IPS DF 4.7 (cell line): ENCODE measurements around the gene ANKRD44.
"Not testable (repeated sequence)": the region's sequence is repeated elsewhere in the genome, so short reads cannot be mapped to it uniquely, and the experiment has no call there.

Source experiments
- DNase-seq: peaks from one replicate; pipeline ENCODE4 v3.0.0-alpha.2; 2013; ENCODE audit warnings: low spot score; ENCODE audit errors: extremely low read depth

The ANKRD44 gene

DNA sequence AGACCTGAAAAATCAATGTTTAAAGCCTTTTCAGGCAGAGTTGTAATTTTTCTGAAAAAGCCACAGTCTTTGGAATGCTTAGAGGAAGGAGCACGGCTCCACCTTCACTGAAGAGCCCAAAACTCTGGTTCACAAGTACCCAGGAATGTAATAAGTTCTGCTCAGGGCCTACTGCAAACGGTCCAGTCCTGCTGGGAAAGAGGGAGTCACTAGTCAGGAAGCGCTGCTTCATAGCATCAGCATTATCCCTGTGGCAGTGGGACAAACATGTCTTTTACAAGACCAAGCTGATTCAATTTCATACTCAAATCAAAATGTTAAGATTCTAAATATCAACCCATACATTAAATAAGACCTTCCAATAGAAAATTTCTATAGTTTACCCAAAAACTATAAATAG, 231.2 kb downstream of the ANKRD44 start:
- DNase-seq = no peak

DNA sequence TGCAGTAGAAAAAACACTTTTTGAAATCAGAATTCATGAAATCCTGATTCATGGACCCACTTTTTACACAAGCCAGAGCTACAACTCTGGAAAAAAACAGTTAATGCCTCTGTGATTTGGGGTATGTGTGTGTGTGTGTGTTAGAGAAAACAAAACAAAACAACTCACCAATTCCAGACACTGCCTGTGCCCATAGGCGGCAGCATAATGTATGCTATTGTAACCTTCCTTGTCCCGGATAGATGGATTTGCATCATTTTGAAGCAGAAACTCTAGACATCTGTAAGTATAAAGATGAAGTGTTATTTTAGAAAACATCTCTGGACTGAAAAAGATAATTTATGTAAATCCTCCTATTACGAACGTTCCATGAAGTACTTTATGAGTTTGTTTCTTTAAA, 232.0 kb downstream of the ANKRD44 start:
- no peak for DNase-seq

DNA sequence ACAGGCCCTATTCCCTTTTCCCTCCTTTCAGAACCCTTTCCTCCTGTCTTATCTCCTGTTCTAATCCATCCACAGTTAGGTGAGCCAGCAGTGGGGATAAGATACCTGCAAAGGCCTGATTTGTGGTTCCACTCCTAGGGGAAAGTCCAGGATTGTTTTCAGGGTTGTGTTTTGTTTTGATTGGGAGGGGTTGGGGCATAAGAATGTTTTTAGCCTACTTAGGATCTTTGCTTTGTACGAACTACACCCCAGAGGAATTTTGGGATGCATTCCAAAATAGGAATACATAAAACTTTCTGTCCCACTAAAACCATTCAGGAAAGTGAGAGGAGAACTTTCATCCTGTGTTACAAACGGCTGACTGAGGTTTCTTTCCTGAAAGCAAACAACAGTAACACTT, 233.2 kb downstream of the ANKRD44 start:
- DNase-seq = no peak

DNA sequence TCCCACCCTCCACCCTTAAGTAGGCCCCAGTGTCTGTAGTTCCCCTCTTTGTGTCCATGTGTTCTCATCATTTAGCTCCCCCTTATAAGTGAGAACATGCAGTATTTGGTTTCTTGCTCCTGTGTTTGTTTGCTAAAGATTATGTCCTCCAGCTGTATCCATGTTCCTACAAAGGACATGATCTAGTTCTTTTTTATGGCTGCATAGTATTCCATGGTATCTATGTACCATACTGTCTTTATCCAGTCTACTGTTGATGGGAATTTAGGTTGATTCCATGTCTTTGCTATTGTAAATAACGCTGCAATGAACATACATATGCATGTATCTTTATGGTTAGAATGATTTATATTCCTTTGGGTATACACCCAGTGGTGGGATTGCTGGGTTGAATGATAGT, 233.9 kb downstream of the ANKRD44 start:
- DNase-seq = no peak

DNA sequence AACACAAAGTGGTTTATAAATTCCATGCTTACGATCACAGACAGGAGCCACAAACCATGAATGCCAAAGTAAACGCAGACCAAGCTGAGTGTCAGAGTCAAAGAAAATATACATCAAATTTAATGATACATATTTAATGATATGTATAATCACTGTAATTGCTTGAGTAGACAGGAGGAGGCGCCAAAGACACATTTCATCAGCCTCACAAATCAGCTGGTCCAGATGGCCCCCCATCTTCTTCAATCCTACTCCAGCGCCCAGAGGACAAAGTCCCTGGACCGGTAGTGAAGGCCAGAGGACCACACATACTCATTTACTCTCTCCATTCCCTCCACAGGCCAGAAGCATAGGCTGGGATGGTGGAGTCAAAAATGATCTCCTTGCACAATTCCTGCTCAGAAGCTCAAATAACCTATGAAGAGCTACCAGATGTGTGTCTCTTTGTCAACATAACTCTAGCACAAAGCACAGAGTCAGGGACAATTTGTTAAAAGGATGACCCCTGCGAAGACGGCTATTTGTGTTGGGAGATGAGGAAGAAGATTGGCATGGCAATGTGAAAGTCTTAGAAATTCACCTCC, 234.7 kb downstream of the ANKRD44 start:
- DNase-seq = peak; percentile 7

DNA sequence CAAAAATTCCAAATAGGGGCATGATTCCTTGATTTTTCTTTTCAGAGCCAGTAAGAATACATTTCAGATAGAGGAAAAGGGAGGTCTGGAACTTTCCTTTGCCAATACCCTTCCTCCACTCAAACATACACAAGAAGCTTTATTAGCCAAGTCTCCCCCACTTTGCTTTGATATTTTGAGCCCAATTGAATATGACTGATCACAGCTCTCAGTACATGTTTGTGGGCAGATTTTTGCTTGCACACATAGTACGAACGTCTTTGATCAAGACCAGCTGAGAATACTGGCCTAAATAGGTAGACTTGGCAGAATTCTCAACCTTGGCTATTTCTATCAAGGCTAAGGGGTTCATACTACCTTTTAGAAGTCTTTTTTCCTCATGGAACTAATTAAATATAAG, 235.3 kb downstream of the ANKRD44 start:
- no peak for DNase-seq

DNA sequence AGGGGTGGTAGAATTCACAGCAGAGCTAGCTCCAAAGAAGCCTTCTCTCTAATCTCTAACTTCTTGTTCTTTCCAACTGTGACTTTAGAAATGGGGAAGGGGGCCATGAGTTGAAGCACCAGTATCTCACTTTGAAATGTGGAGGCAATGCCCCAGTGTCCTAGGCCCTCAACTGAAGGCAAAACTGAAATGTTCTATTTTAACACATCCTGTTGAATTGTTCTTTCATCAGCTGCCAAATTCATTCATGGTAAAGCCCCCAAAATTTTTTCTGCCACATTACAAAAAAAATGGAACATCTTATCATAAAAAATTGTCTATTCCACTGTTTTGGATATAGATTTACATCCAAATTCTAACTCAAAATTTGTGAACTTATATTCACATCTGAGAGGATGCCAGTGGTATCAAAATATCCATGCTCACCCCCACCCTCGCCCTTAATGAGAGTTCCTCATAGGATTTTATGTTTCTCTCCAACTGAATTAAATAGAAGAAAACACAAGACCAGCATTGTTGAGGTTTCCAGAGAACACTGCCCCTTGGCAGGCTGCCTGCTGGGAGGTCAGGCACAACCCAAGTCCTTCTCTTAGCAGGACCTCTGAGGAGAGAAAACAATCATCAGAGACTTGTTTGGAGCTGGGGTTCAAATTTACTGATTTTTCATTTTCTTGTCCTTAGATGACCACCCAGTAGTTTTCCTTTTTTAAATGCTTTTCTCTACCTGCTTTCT, 236.7 kb downstream of the ANKRD44 start:
- no peak for DNase-seq

DNA sequence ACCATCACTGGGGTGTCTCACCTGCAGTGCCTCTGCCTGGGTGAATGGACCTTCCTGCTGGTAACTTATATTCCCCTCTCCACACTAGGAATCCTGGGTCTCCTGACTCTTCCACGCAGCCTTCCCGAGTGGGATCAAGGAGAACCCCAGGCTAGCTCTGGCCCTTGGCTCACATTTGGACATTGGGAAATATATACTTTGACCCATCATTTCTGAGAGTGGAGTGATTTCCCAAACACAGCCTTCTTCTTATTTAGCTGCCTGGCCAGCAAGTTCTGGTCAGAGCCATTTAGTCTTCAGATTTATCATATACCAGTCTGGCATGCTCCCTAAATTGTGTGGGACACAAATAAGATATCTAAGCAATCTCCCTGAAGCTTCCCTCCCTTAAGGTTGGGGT, 237.3 kb downstream of the ANKRD44 start:
- DNase-seq = no peak

DNA sequence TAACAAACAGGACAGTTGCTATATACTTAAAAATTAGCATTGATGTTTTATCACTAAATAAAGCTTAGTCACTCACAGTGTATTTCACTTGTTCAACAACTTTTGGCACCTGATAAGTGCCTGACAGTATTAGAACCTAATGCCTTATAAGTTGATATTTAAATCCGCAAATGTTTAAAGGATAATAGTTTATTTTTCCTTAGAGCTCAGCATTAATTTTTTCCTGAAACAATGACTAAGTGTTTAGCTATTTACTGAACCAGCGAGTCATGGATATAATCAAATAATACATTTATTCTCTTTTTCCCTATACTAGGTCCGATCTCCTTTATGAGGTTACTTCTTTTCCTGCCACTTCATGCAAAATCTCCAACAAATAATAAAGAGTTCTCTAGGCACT, 238.0 kb downstream of the ANKRD44 start:
- DNase-seq = no peak

DNA sequence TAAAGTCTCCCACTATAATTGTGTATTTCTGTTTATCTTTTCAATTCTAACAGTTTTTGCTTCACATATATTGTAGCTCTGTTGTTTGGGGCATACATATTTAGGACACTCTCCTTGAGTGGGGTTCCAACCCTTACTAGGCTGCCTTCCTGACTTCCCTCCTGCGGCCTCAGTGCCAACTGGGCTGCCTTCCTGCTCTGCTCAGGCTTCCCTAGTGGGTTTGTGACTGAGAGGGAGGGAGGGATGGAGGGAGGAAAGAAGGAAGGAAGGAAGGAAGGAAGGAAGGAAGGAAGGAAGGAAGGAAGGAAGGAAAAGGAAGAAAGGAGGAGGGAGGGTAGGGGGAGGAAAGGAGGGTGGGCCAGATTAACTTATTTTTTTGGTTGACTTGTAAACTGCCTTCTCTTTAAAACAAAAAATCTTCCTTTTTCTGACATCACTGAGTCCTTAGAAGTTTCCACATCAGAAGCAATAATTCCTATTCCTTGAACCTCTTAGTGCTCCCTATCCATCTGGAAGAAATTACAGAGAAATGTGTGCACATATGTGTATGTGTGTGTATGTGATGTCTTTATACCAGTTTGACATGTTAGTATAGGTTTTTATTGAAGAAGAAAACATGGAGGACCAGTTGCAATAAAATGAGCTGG, 238.7 kb downstream of the ANKRD44 start:
- DNase-seq = no peak

DNA sequence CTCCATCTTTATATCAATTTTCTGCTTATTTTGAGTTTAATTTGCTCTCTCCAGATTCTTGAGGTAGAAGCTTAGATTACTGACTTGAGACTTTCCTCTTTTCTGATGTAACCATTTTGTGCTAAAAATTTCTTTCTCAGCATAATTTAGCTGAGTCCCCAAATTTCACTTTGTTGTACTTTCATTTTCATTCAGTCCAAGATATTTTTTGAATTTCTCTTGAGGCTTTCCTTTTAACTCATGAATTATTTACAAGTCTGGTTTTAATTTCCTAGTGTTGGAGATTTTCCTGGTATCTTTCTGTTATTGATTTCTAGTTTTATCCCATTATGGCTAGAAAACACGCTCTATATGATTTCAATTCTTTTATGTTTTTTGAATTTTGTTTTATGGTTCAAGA, 239.4 kb downstream of the ANKRD44 start:
- no peak for DNase-seq

DNA sequence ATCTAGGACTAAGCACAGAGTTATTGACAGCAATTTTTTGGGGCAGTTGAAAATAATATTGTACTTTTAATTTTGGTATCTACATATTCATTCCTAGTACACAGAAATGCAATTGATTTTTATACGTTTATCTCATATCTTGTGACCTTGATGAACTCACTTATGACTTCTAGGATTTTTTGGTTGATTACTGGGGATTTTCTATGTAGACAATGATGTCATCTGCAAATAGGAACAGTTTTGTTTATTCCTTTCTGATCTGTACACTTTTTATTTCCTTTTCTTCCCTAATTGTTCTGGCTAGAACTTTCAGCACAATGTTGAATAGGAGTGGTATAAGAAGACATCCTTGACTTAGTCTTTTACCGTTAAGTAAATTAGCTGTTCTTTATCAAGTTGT, 240.6 kb downstream of the ANKRD44 start:
- DNase-seq = no peak

DNA sequence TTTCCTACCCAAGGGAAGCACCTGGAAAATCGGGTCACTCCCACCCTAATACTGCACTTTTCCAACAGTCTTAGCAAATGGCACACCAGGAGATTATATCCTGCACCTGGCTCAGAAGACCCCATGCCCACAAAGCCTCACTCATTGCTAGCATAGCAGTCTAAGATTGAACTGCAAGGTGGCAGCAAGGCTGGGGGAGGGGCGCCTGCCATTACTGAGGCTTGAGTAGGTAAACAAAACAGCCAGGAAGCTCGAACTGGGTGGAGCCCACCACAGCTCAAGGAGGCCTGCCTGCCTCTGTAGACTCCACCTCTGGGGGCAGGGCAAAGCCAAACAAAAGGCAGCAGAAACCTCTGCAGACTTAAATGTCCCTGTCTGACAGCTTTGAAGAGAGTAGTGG, 248.0 kb downstream of the ANKRD44 start:
- not testable (repeated sequence) for DNase-seq

DNA sequence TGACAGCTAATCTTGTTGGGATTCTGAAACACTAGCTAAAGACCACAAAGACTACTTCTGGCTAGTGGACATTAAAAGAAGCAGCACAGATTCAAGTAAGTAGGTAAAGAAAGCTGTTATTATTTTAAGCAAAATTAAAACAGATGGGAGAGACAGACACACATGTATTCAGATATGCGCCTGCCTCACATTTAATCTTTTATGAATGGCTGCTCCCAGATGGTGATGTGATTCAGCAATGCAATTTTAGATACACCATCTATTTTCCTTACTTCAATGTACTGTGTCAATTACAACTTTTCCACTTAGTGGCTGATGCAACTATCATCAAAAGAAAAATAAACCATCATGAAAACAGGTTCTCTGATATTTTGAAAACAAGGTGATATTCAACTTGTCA, 251.1 kb downstream of the ANKRD44 start:
- DNase-seq = no peak

DNA sequence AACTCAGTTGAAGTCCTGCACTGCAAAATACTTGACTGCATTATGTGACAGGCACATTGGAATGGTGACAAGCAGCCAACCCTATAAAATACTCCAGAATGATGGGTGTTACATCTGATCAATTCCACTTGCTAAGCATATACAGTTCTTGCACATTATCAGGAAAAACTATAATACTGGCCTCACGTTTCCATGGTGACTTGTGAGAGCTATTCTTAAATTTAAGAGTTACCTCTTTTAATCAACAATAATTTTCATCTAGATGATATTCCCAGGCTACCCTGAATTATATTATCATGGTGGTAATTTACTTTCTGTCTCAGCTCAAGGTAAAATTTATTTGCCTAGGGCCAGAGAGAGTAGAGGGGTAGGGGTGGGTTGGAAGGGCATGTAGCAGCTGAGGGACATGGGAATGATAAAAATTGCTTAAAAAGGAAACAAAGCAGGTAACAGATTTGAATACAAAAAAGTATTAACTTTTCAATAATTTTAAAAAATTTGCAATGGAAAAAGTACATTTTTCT, 251.7 kb downstream of the ANKRD44 start:
- DNase-seq = no peak

DNA sequence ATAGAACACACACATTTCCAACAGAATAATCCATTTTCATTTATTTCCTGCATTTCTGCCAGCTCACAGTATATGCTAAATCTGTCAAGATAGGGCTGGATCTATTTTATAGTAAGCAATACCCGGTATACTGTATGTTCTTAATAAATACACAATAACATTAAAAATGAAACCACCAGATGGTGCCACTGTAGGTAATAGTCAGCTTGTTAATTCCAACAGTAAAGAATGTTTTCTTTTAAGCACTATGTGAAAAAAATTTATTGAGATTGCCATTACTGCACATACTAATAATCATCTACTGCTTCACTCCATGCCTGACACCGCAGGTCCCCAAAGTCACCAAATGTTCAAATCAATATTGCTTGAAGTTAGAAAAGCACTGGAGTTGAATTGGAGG, 252.6 kb downstream of the ANKRD44 start:
- DNase-seq = no peak

DNA sequence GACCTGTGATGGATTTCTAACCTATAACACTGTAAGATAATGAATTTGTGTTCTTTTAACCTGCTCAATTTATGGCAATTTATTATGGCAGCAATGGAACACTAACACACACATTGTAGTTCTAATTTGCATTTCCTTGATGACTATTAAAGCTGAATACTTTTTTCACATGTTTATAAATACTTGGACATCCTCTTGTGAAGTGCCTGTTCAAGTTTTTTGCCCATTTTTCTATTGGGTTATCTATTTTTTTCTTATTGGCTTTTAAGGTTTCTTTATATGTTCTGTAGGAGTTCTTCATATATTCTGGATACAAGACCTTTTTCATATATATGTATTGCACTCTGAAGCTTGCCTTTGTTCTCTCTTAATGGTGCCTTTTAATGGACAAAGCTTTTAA, 255.5 kb downstream of the ANKRD44 start:
- DNase-seq = no peak

DNA sequence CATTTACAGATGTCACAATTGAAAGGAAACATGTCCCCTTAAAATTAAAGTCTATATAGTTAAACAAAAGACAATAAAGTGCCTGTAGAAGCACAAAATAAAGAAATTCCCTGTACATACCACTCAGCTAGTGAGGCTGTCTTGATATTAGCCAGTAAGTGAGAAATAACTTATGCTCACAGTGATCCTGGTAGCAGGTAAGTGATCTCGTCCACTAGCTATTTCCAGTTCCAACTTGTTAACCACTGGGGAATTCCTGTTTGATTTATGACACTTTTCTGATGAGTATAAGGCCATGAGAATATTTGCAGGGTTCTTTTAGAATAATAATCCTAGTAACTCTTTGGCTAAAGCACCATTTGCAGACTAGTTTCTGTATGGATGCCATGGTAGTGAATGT, 256.1 kb downstream of the ANKRD44 start:
- no peak for DNase-seq

DNA sequence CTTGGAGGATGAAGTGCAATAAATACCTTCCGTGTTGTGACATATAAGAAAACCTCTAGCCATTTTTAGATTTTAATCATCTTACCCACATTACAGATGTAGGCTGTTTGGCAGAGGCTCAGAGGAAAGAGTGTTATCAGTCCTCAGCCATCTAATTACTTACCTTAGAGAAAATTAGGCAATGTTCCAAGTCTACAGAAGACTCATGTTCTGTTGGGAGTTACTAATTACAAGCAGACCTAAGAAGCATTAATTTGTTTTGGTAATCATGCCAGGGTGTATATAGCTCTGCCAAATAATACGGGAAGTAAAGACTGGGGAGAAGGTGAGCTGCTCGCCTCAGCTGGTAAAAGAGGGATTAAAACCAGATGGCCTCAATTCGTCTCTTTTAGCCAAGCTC, 258.2 kb downstream of the ANKRD44 start:
- no peak for DNase-seq

DNA sequence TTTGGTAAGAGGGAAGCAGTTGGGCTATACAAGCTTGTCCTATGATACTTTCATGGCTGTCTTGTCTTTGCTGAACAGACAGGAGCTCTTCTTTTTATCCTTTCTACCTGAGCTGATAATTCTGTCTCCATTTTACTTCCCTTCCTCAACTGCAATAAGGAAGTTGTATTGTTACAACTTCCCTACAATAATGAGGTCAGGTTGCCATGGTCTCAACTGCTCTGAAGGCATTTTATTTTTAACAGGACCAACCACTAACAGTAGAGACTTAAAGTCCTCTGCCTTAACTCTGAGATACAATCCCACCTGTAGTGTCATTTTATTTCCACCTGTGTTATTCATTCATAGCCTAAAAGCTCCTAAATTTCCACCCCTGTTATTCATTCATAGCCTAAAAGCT, 265.5 kb downstream of the ANKRD44 start:
- no peak for DNase-seq

DNA sequence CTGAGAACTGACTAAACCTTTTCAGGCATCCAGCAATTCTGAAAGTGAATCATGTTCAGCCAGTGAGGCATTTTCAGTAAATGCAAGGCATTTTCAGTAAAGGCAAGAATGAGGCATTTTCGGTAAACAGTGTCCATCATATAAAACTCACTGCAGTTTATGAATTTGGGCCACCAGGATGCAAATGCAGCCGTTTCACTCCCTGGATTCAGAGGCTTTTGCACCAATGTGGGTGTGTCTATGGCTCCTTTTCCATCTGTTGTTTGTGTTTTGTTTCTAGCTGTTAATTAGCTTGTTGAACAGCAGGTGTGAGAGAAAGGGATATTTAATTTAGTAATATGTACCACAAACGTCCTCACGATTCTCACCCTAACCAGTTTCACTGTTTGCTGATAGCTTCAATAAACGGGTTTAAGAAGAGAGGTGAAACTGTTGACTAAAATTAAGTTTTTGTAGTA, 267.8 kb downstream of the ANKRD44 start:
- no peak for DNase-seq

DNA sequence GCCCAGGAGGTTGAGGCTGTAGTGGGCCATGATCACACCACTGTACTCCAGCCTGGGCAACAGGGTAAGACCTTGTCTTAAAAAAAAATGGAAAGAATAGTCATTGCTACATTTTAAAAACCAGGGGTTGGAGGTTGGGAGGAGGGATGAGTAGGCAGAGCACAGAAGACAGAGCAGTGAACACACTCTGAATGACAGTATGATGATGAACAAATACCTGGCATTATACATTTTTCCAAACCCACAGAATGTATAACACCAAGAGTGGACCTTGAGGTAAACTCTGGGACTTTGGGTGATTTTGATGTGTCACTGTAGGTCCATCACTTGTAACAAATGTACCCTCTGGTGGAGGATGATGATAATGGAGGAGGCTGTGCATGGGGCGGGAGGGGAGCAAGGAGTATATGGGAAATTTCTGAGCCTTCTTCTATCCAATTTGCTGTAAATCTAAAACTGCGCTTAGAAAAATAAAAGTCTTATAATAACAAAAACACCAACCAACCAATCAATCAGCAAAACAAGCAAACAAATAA, 272.6 kb downstream of the ANKRD44 start:
- no peak for DNase-seq
